G401.6 (cell line): ENCODE results near the gene GAB2.
"Not testable (repeated sequence)": the region's sequence is repeated elsewhere in the genome, so short reads cannot be mapped to it uniquely, and the experiment has no call there.

Experiments used
- FAIRE-seq: peaks from 2 replicates; lab custom pipeline; 2012; peaks lifted over from hg19 to GRCh38; lab: Jason Lieb, UNC

Gene GAB2

GRCh38 chr11:78365381-78365792 is 52.2 kb downstream of the GAB2 start:
- FAIRE-seq, result no peak

GRCh38 chr11:78364128-78364751 is 53.4 kb downstream of the GAB2 start:
- no peak for FAIRE-seq

DNA sequence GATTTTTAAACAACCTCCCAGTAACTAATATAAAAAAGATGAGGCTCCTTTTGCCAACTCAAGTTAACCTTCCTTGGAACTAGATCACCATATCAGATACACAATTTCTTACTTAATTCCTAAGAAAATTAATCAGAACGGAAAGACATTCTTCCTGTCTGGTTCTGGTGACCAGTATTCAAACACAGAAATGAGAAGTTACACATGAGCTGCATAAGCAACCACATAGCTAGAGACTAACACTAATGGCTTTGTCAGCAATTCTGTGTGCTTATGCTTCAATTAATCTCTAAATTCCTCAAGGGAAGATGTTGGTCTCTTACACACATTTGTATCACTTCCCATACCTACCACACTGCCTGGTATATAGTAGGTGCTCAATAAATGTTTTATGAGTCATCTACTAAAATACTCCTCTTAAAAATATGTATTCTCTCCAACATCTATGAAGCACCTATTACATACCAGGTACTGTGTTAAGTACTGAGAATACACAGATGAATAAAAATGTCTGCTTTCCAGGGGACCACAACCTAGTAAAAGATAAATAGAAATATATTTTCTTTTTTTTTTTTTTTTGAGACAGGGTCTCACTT is 54.5 kb downstream of the GAB2 start:
- FAIRE-seq, result no peak

GRCh38 chr11:78361228-78361627 is 56.4 kb downstream of the GAB2 start:
- FAIRE-seq, result no peak

- FAIRE-seq, result no peak
These were observed 57.7 kb downstream of the GAB2 start for GRCh38 chr11:78359921-78360320.

DNA sequence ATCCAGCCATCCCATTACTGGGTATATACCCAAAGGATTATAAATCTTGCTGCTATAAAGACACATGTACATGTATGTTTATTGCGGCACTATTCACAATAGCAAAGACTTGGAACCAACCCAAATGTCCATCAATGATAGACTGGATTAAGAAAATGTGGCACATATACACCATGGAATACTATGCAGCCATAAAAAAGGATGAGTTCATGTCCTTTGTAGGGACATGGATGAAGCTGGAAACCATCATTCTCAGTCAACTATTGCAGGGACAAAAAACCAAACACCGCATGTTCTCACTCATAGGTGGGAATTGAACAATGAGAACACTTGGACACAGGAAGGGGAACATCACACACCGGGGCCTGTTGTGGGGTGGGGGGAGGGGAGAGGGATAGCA is 59.7 kb downstream of the GAB2 start:
- FAIRE-seq, result not testable (repeated sequence)

DNA sequence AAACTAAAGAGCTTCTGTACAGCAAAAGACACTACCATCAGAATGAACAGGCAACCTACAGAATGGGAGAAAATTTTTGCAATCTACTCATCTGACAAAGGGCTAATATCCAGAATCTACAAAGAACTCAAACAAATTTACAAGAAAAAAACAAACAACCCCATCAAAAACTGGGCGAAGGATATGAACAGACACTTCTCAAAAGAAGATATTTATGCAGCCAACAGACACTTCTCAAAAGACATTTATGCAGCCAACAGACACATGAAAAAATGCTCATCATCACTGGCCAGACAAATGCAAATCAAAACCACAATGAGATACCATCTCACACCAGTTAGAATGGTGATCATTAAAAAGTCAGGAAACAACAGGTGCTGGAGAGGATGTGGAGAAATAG is 60.2 kb downstream of the GAB2 start:
- not testable (repeated sequence) for FAIRE-seq

GRCh38 chr11:78355742-78356141 is 61.9 kb downstream of the GAB2 start:
- FAIRE-seq, result not testable (repeated sequence)

DNA sequence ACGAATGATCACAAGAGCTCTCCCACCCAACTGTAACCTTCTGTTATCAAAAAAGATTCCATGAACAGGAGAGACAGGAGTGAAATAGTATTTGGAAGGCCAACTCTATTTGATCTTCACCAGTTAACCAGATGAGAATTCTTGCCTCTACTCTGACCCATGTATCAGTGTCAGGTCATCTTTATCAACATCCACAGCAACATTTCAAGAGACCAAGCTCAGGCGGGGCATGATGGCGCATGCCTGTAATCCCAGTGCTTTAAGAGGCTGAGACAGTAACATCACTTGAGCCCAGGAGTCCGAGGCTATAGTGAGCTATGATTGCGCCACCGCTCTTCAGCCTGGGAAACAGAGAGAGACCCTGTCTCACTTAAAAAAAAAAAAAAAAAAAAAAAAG is 62.3 kb downstream of the GAB2 start:
- FAIRE-seq, result no peak

- no peak for FAIRE-seq
These were observed 63.0 kb downstream of the GAB2 start for GRCh38 chr11:78354408-78355308.

DNA sequence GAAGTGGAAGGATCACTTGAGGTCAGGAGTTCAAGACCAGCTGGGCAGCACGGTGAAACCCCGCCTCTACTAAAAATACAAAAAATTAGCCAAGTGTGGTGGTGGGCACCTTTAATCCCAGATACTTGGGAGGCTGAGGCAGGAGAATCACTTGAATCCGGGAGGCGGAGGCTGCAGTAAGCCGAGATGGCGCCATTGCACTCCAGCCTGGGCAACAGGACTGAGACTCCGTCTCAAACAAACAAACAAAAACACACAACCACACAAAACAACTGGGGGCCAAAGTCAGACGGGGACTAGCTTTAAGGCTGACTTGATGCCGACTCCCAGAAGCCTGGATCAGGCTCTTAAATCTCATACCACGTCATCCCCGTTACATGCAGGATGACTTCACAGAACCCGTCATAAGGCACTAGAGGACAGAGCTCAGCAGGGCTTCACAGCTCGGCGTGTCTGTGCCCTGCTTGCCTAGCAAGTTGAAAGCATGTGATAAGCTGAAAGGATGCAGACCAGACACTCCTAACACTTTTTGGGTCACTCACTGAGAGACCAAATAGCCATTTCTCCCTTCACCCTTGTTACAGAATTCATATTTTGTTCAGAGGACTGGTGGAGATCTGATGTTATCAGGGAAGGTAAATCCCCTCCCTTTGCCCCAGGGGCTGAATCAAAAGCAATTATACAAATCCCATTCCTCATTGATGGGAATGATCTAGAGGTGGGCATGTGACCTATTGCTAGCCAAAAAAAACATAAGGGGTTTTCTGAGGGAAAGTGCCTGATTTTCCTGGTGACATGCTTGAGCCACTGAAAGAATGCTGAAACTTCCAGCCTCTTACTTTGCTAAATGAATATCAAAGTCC is 65.4 kb downstream of the GAB2 start:
- FAIRE-seq, result no peak

DNA sequence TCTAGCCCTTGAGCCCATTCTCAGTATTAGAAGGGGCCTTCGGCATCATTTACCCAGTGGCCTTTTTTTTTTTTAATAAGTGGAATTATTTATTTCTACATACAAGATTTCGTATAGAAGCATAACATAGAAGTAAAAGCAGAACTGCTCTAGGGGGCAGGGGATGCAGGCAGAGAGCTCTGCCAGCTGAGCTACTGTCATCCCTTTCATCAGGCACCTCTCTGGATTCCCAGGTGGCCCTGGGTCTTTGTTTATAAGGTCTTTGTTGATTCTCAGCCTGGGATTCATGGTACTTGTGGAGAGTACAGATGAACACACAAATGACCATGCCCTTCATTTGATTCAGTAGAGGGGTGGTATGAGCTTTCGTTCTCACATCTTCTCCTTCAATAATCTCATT is 66.4 kb downstream of the GAB2 start:
- FAIRE-seq, result no peak

- FAIRE-seq, result no peak
These were observed 66.9 kb downstream of the GAB2 start for GRCh38 chr11:78350646-78351165.

- FAIRE-seq, result no peak
These were observed 67.5 kb downstream of the GAB2 start for GRCh38 chr11:78350091-78350645.

- FAIRE-seq, result no peak
These were observed 68.0 kb downstream of the GAB2 start for GRCh38 chr11:78349624-78350023.

DNA sequence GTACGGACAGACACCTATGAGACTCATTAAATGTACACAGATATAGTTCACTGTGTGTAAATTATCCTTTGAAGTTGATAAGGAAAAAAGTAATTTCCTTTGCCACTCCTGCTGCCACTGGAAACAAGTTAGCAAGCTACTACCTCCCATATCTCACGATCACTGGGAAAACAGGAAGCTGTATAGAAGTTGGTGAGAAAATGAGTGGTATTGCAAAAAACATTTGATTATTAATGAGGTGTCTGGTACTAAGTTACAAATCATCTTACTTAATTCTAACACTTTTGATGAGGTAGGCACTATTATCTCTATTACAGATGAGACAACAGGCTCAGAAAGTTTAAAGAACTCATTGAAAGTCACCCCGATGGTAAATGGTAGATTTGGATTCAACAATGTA is 68.5 kb downstream of the GAB2 start:
- no peak for FAIRE-seq

DNA sequence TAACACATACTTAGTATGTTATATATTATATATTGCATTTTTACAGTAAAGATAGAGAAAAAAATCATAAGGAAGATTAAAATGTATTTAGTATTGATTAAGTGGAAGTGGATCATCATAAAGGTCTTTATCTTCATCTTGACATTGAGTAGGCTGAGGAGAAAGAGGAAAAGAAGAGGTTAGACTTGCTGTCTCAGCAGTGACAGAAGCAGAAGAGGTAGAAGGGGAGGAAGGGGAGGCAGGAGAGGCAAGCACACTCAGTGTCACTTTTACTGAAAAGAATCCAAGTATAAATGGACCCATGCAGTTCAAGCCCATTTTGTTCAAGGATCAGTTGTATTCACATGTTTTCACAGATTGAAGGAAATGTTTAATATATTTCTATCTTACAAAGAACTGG is 69.7 kb downstream of the GAB2 start:
- no peak for FAIRE-seq

DNA sequence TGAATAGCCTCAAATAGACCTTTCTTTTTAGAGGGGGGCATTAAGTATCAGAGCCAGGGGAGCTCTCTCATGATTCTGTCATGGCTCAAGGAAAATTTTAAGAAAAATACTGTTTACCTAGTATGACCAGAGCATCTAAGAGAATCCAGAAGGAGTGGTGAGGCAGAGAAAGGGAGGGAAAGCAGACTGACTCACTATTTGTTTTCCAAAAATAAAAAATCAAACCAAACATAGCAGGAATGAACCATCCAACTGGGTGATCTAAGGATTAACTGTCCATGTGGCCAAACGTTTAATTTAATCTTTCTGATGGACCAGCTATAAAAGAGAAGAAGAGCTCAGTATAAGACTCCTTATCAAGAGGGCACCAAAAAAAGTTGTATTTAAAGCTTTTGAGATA is 70.8 kb downstream of the GAB2 start:
- no peak for FAIRE-seq

- FAIRE-seq, result no peak
These were observed 72.2 kb downstream of the GAB2 start for GRCh38 chr11:78345450-78345849.

DNA sequence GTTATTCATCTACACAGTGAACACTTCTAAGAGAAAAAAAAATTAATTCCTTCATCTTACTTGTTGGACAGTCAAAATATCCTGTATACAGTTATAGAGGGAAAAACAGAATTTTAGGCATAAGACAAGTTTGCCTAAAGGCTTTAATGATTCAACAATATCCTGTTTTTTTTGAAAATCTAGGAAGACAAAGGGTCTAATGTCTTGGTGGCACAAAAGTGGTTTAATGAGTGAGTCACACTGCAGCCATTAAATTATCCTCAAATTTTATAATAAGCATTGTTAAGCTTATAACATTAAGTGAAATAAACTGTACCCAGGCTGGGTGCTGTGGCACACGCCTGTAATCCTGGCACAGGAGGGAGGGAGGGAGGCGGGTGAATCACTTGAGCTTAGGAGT is 72.9 kb downstream of the GAB2 start:
- FAIRE-seq, result no peak

DNA sequence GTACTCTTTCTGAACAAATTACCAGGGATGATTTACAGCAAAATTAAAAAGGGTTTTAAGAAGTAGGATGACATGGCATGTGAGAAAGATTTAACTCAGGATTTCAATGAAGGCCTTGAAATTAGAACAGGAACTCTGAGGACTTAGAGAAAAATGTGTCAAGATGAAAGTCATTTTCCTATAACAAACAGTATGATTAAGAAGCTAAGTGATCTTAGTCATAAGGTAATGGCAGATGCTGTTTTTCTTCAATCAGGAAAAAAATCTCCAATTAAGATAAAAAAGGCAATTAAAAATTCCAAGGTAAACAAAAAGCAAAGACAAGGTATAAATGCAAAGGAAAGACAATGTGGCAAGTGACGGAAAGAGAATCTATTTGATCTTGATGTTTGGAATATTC is 73.5 kb downstream of the GAB2 start:
- no peak for FAIRE-seq

- FAIRE-seq, result no peak
These were observed 74.3 kb downstream of the GAB2 start for GRCh38 chr11:78343303-78343702.
